H9 (cell line): ENCODE results near the gene KLHL41. TPM values are rescaled to one million over a fixed set of nuclear protein-coding genes. Genes with fewer than 3 reads are reported as not detected.

Experiments
- DNase-seq: peaks from one replicate; pipeline ENCODE4 v3.0.0-alpha.2; 2017
- H2AFZ ChIP-seq: one replicate; pipeline ENCODE4 v1.6.1; 2013; ENCODE audit warnings: mild to moderate bottlenecking, low read length, control low read depth, moderate library complexity
- H2AK5ac ChIP-seq: 2 replicates; pipeline ENCODE4 v1.6.1; 2013; ENCODE audit warnings: low read length, control low read depth, mixed read lengths; ENCODE audit not compliant: insufficient read length
- H2BK120ac ChIP-seq: one replicate; pipeline ENCODE4 v1.6.1; 2013; ENCODE audit warnings: low read depth, mild to moderate bottlenecking, low read length, control low read depth, inconsistent platforms; ENCODE audit not compliant: poor library complexity, severe bottlenecking
- H2BK12ac ChIP-seq: 2 replicates; pipeline ENCODE4 v1.6.1; 2013; ENCODE audit warnings: low read length, control low read depth, mixed read lengths, low read depth; ENCODE audit not compliant: insufficient read length
- H2BK15ac ChIP-seq: 2 replicates; pipeline ENCODE4 v1.6.1; 2013; ENCODE audit warnings: low read depth, low read length, control low read depth
- H2BK20ac ChIP-seq: one replicate; pipeline ENCODE4 v1.6.1; 2013; ENCODE audit warnings: low read depth, mild to moderate bottlenecking, low read length, control low read depth, inconsistent platforms; ENCODE audit not compliant: poor library complexity, severe bottlenecking
- H2BK5ac ChIP-seq: 2 replicates; pipeline ENCODE4 v1.6.1; 2013; ENCODE audit warnings: low read length, control low read depth, mixed read lengths; ENCODE audit not compliant: insufficient read length
- H3K14ac ChIP-seq: 2 replicates; pipeline ENCODE4 v1.6.1; 2013; ENCODE audit warnings: low read length, control low read depth; ENCODE audit not compliant: insufficient read depth
- H3K18ac ChIP-seq: 2 replicates; pipeline ENCODE4 v1.6.1; 2013; ENCODE audit warnings: low read depth, mild to moderate bottlenecking, mixed read lengths, low read length, control low read depth; ENCODE audit not compliant: insufficient read length
- H3K23ac ChIP-seq: 2 replicates; pipeline ENCODE4 v1.6.1; 2013; ENCODE audit warnings: low read length, control low read depth, mixed read lengths, low read depth; ENCODE audit not compliant: insufficient read length
- H3K23me2 ChIP-seq: 2 replicates; pipeline ENCODE4 v1.6.1; 2013; ENCODE audit warnings: low read depth, mild to moderate bottlenecking, mixed read lengths, low read length, control low read depth; ENCODE audit not compliant: insufficient read length, poor library complexity, severe bottlenecking
- H3K27ac ChIP-seq: 2 replicates; pipeline ENCODE4 v1.5.1; 2013; ENCODE audit warnings: low read length, control low read depth, mixed read lengths, low read depth; ENCODE audit not compliant: insufficient read length
- H3K27me3 ChIP-seq: 2 replicates; pipeline ENCODE4 v1.6.1; 2013; ENCODE audit warnings: low read length, control low read depth, inconsistent platforms; ENCODE audit not compliant: insufficient read depth
- H3K4ac ChIP-seq: 2 replicates; pipeline ENCODE4 v1.6.1; 2013; ENCODE audit warnings: low read depth, mild to moderate bottlenecking, control low read depth, inconsistent platforms, low read length, moderate library complexity
- H3K4me1 ChIP-seq: 2 replicates; pipeline ENCODE4 v1.6.1; 2013; ENCODE audit warnings: low read length, control low read depth, inconsistent platforms; ENCODE audit not compliant: insufficient read depth
- H3K4me2 ChIP-seq: 2 replicates; pipeline ENCODE4 v1.6.1; 2013; ENCODE audit warnings: low read length, control low read depth, mixed read lengths; ENCODE audit not compliant: insufficient read length, insufficient read depth
- H3K56ac ChIP-seq: 2 replicates; pipeline ENCODE4 v1.6.1; 2013; ENCODE audit warnings: low read depth, mild to moderate bottlenecking, mixed read lengths, low read length, control low read depth; ENCODE audit not compliant: insufficient read length
- H3K79me1 ChIP-seq: 2 replicates; pipeline ENCODE4 v1.6.1; 2013; ENCODE audit warnings: low read depth, mild to moderate bottlenecking, moderate library complexity, low read length, control low read depth, inconsistent platforms; ENCODE audit not compliant: insufficient read depth, poor library complexity, severe bottlenecking
- H3K79me2 ChIP-seq: 2 replicates; pipeline ENCODE4 v1.6.1; 2013; ENCODE audit warnings: low read length, control low read depth, inconsistent platforms; ENCODE audit not compliant: insufficient read depth
- H3K9ac ChIP-seq: 2 replicates; pipeline ENCODE4 v1.6.1; 2013; ENCODE audit warnings: low read length, control low read depth, mixed read lengths; ENCODE audit not compliant: insufficient read length; ENCODE audit errors: extremely low read depth
- H3K9me3 ChIP-seq: one replicate; pipeline ENCODE4 v1.6.1; 2013; ENCODE audit warnings: low read depth, low read length, inconsistent platforms; ENCODE audit not compliant: control insufficient read depth
- H3T11ph ChIP-seq: one replicate; pipeline ENCODE4 v1.6.1; 2013; ENCODE audit warnings: mild to moderate bottlenecking, low read length, control low read depth, inconsistent platforms
- H4K20me1 ChIP-seq: one replicate; pipeline ENCODE4 v1.6.1; 2013; ENCODE audit not compliant: control insufficient read depth, insufficient read length, insufficient read depth
- H4K5ac ChIP-seq: 2 replicates; pipeline ENCODE4 v1.6.1; 2013; ENCODE audit warnings: low read depth, mild to moderate bottlenecking, mixed read lengths, low read length, control low read depth; ENCODE audit not compliant: insufficient read length
- H4K8ac ChIP-seq: replicated peaks from 2 replicates; pipeline ENCODE4 v1.6.1; 2013; ENCODE audit warnings: low read length, control low read depth, mixed read lengths, low read depth; ENCODE audit not compliant: insufficient read length
- H4K91ac ChIP-seq: 2 replicates; pipeline ENCODE4 v1.6.1; 2013; ENCODE audit warnings: low read depth, mild to moderate bottlenecking, moderate library complexity, mixed read lengths, low read length, control low read depth; ENCODE audit not compliant: insufficient read length
- H3K27ac Mint-ChIP-seq, 3 experiments: 2 replicates in 2 of 3; 3 replicates in 1 of 3; pipeline ENCODE4 v1.8.0; 2020 to 2021; ENCODE audit warnings: mixed read lengths in 3 of 3, mild to moderate bottlenecking in 1 of 3, moderate library complexity in 1 of 3
- H3K27me3 Mint-ChIP-seq: 2 replicates; pipeline ENCODE4 v1.8.0; 2021; ENCODE audit warnings: low read depth, mild to moderate bottlenecking, moderate library complexity, mixed read lengths
- H3K36me3 Mint-ChIP-seq, 3 experiments: 2 replicates in 2 of 3; 3 replicates in 1 of 3; pipeline ENCODE4 v1.8.0; 2020 to 2021; ENCODE audit warnings: low read depth in 3 of 3, mixed read lengths in 3 of 3; ENCODE audit not compliant: insufficient read depth in 1 of 3
- H3K4me1 Mint-ChIP-seq, 2 experiments: 2 replicates each; pipeline ENCODE4 v1.8.0; 2020; ENCODE audit warnings: mixed read lengths in 2 of 2
- H3K4me3 Mint-ChIP-seq, 2 experiments: 2 replicates in 1 of 2; 3 replicates in 1 of 2; pipeline ENCODE4 v1.8.0; 2020 to 2021; ENCODE audit warnings: mild to moderate bottlenecking in 2 of 2, mixed read lengths in 2 of 2, moderate library complexity in 1 of 2
- H3K9me3 Mint-ChIP-seq, 2 experiments: 2 replicates in 1 of 2; 3 replicates in 1 of 2; pipeline ENCODE4 v1.8.0; 2020; ENCODE audit warnings: mild to moderate bottlenecking in 2 of 2, mixed read lengths in 2 of 2, moderate library complexity in 1 of 2
- WGBS: extraction: QIAGEN DNeasy Blood & Tissue Kit; methylation state at CpG from one replicate; pipeline ENCODE4 v1.1.7; 2013; ENCODE audit warnings: missing lambda C conversion rate, low lambda C conversion rate, mixed read lengths; ENCODE audit not compliant: insufficient read length; ENCODE audit errors: extremely low coverage; 5-methylcytosine and 5-hydroxymethylcytosine counted together
- total RNA-seq: library from RNA; stranded (reverse); gene quantifications from 2 replicates; pipeline ENCODE4 v1.2.1, GENCODE V29; 2021
- TF ChIP-seq, protein P1 (sequence below): fragments of 200-600 bp; sonication (generic); conservative IDR thresholded peaks from 3 replicates; pipeline ENCODE4 v1.8.0; 2021; ENCODE audit warnings: antibody characterized with exemption, mild to moderate bottlenecking

KLHL41 gene
- total RNA-seq, 1 experiment from 2014 or later, result not detected

- H3K14ac ChIP-seq, result no peak overlapping the region
- no peak overlapping the region for H2AK5ac ChIP-seq
- H3K36me3 Mint-ChIP-seq, result no peaks in the 10 kb centered on the region
- no peak for DNase-seq
- no peaks in the 10 kb centered on the region; a peak in 1 of 5 replicates for H3K9me3 Mint-ChIP-seq
- no peak overlapping the region for H3K4me2 ChIP-seq
- H3K56ac ChIP-seq, result no peak overlapping the region
- H2AFZ ChIP-seq, result no peak overlapping the region
- no peaks in the 10 kb centered on the region for H3K79me1 ChIP-seq
- H3T11ph ChIP-seq, result no peak overlapping the region
- H3K4me1 Mint-ChIP-seq, result no peaks in the 10 kb centered on the region
- no peak overlapping the region for H3K18ac ChIP-seq
- H2BK20ac ChIP-seq, result no peak overlapping the region
- H2BK15ac ChIP-seq, result no peak overlapping the region
- H4K20me1 ChIP-seq, result no peaks in the 10 kb centered on the region
- H3K23me2 ChIP-seq, result no peaks in the 10 kb centered on the region
- no peak overlapping the region for H3K9ac ChIP-seq
- H4K8ac ChIP-seq, result no peak overlapping the region
- H3K23ac ChIP-seq, result no peak overlapping the region
- H3K79me2 ChIP-seq, result no peaks in the 10 kb centered on the region
- no peak overlapping the region for H2BK120ac ChIP-seq
- H3K4me3 Mint-ChIP-seq, result no peak overlapping the region
- no peak overlapping the region for H2BK12ac ChIP-seq
- no peak overlapping the region for H4K91ac ChIP-seq
- H3K9me3 ChIP-seq, result no peaks in the 10 kb centered on the region
- H3K27ac Mint-ChIP-seq, result no peak overlapping the region
- no peaks in the 10 kb centered on the region for H3K4me1 ChIP-seq
- H4K5ac ChIP-seq, result no peak overlapping the region
- H3K27ac ChIP-seq, result no peak overlapping the region
- H3K27me3 Mint-ChIP-seq, result peaks cover 3% of the 10 kb centered on the region; the same call in 1 of the 2 replicates
- no peak overlapping the region for H3K4ac ChIP-seq
- TF ChIP-seq, protein P1, sequence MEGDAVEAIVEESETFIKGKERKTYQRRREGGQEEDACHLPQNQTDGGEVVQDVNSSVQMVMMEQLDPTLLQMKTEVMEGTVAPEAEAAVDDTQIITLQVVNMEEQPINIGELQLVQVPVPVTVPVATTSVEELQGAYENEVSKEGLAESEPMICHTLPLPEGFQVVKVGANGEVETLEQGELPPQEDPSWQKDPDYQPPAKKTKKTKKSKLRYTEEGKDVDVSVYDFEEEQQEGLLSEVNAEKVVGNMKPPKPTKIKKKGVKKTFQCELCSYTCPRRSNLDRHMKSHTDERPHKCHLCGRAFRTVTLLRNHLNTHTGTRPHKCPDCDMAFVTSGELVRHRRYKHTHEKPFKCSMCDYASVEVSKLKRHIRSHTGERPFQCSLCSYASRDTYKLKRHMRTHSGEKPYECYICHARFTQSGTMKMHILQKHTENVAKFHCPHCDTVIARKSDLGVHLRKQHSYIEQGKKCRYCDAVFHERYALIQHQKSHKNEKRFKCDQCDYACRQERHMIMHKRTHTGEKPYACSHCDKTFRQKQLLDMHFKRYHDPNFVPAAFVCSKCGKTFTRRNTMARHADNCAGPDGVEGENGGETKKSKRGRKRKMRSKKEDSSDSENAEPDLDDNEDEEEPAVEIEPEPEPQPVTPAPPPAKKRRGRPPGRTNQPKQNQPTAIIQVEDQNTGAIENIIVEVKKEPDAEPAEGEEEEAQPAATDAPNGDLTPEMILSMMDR, result no peak
- H3K27me3 ChIP-seq, result no peaks in the 10 kb centered on the region; the same call in 1 of the 2 replicates
- no peak overlapping the region for H2BK5ac ChIP-seq
- WGBS, result no CpG with 5 or more reads among the region's 1 CpG
Measured at GRCh38 chr2:169461143-169461542, 48.4 kb upstream of the KLHL41 start.
